HEK293 (cell line): ENCODE results near the gene PRMT2.

Experiments
- BCL11B ChIP-seq: fragments of 450-650 bp; formaldehyde crosslinking; IDR thresholded peaks from 2 replicates; pipeline ENCODE4 v1.5.1; 2016; ENCODE audit warnings: low read depth, missing biosample characterization, missing genetic modification characterization
- KLF8 ChIP-seq: fragments of 450-650 bp; formaldehyde crosslinking; IDR thresholded peaks from 2 replicates; pipeline ENCODE4 v1.5.1; 2016; ENCODE audit warnings: missing biosample characterization, missing genetic modification characterization
- MEIS1 ChIP-seq: sonication (generic); formaldehyde crosslinking; IDR thresholded peaks from 2 replicates; pipeline ENCODE4 v1.8.1; 2022; ENCODE audit warnings: missing genetic modification reagents, mild to moderate bottlenecking, borderline replicate concordance
- PRDM4 ChIP-seq: fragments of 450-650 bp; formaldehyde crosslinking; IDR thresholded peaks from 2 replicates; pipeline ENCODE4 v1.5.1; 2017; ENCODE audit warnings: missing biosample characterization, missing genetic modification characterization
- RBAK ChIP-seq: fragments of 450-650 bp; formaldehyde crosslinking; IDR thresholded peaks from 2 replicates; pipeline ENCODE4 v1.5.1; 2016; ENCODE audit warnings: missing biosample characterization, missing genetic modification characterization
- SCRT2 ChIP-seq: fragments of 450-650 bp; formaldehyde crosslinking; IDR thresholded peaks from 2 replicates; pipeline ENCODE4 v1.5.1; 2016; ENCODE audit warnings: missing biosample characterization, missing genetic modification characterization
- SP2 ChIP-seq: fragments of 450-650 bp; formaldehyde crosslinking; IDR thresholded peaks from 2 replicates; pipeline ENCODE4 v1.5.1; 2016; ENCODE audit warnings: missing biosample characterization, missing genetic modification characterization
- ZBTB20 ChIP-seq: fragments of 450-650 bp; formaldehyde crosslinking; IDR thresholded peaks from 2 replicates; pipeline ENCODE4 v1.5.1; 2016; ENCODE audit warnings: missing biosample characterization, missing genetic modification characterization
- ZBTB49 ChIP-seq: fragments of 450-650 bp; formaldehyde crosslinking; IDR thresholded peaks from 2 replicates; pipeline ENCODE4 v1.5.1; 2016; ENCODE audit warnings: missing biosample characterization, missing genetic modification characterization, low read depth
- ZBTB6 ChIP-seq: fragments of 450-650 bp; formaldehyde crosslinking; IDR thresholded peaks from 2 replicates; pipeline ENCODE4 v1.5.1; 2017; ENCODE audit warnings: missing biosample characterization, missing genetic modification characterization
- ZFHX2 ChIP-seq: fragments of 450-650 bp; formaldehyde crosslinking; conservative IDR thresholded peaks from 2 replicates; pipeline ENCODE4 v1.5.1; 2016; ENCODE audit warnings: missing biosample characterization, missing genetic modification characterization
- ZFP3 ChIP-seq: fragments of 450-650 bp; formaldehyde crosslinking; IDR thresholded peaks from 2 replicates; pipeline ENCODE4 v1.5.1; 2016; ENCODE audit warnings: low read depth, missing biosample characterization, missing genetic modification characterization
- ZNF121 ChIP-seq: fragments of 450-650 bp; formaldehyde crosslinking; IDR thresholded peaks from 2 replicates; pipeline ENCODE4 v1.5.1; 2016; ENCODE audit warnings: missing biosample characterization, missing genetic modification characterization
- ZNF157 ChIP-seq: fragments of 450-650 bp; formaldehyde crosslinking; IDR thresholded peaks from 2 replicates; pipeline ENCODE4 v1.5.1; 2016; ENCODE audit warnings: missing biosample characterization, missing genetic modification characterization
- ZNF2 ChIP-seq: fragments of 450-650 bp; formaldehyde crosslinking; IDR thresholded peaks from 2 replicates; pipeline ENCODE4 v1.5.1; 2016; ENCODE audit warnings: missing biosample characterization, missing genetic modification characterization
- ZNF223 ChIP-seq: fragments of 450-650 bp; formaldehyde crosslinking; IDR thresholded peaks from 2 replicates; pipeline ENCODE4 v1.5.1; 2016; ENCODE audit warnings: missing biosample characterization, missing genetic modification characterization
- ZNF239 ChIP-seq: fragments of 450-650 bp; formaldehyde crosslinking; IDR thresholded peaks from 2 replicates; pipeline ENCODE4 v1.5.1; 2016; ENCODE audit warnings: missing biosample characterization, missing genetic modification characterization
- ZNF24 ChIP-seq: fragments of 450-650 bp; formaldehyde crosslinking; IDR thresholded peaks from 2 replicates; pipeline ENCODE4 v1.5.1; 2016; ENCODE audit warnings: missing biosample characterization, missing genetic modification characterization
- ZNF280D ChIP-seq: fragments of 450-650 bp; formaldehyde crosslinking; IDR thresholded peaks from 2 replicates; pipeline ENCODE4 v1.5.1; 2016; ENCODE audit warnings: missing biosample characterization, missing genetic modification characterization
- ZNF324 ChIP-seq: fragments of 450-650 bp; formaldehyde crosslinking; IDR thresholded peaks from 2 replicates; pipeline ENCODE4 v1.5.1; 2016; ENCODE audit warnings: missing biosample characterization, missing genetic modification characterization
- ZNF366 ChIP-seq: fragments of 450-650 bp; formaldehyde crosslinking; conservative IDR thresholded peaks from 2 replicates; pipeline ENCODE4 v1.5.1; 2016; ENCODE audit warnings: missing biosample characterization, missing genetic modification characterization
- ZNF37A ChIP-seq: fragments of 450-650 bp; IDR thresholded peaks from 2 replicates; pipeline ENCODE4 v1.5.1; 2018; ENCODE audit warnings: missing biosample characterization, missing genetic modification characterization
- ZNF48 ChIP-seq: fragments of 450-650 bp; formaldehyde crosslinking; IDR thresholded peaks from 2 replicates; pipeline ENCODE4 v1.5.1; 2016; ENCODE audit warnings: missing biosample characterization, missing genetic modification characterization
- ZNF513 ChIP-seq: fragments of 450-650 bp; IDR thresholded peaks from 2 replicates; pipeline ENCODE4 v1.5.1; 2018; ENCODE audit warnings: missing biosample characterization, missing genetic modification characterization
- ZNF521 ChIP-seq: fragments of 450-650 bp; formaldehyde crosslinking; IDR thresholded peaks from 2 replicates; pipeline ENCODE4 v1.5.1; 2017; ENCODE audit warnings: missing biosample characterization, mild to moderate bottlenecking, missing genetic modification characterization
- ZNF548 ChIP-seq: fragments of 450-650 bp; formaldehyde crosslinking; IDR thresholded peaks from 2 replicates; pipeline ENCODE4 v1.5.1; 2016; ENCODE audit warnings: missing biosample characterization, missing genetic modification characterization
- ZNF585B ChIP-seq: fragments of 450-650 bp; formaldehyde crosslinking; IDR thresholded peaks from 2 replicates; pipeline ENCODE4 v1.5.1; 2016; ENCODE audit warnings: missing biosample characterization, missing genetic modification characterization
- ZNF660 ChIP-seq: fragments of 450-650 bp; IDR thresholded peaks from 2 replicates; pipeline ENCODE4 v1.5.1; 2018; ENCODE audit warnings: missing biosample characterization, mild to moderate bottlenecking, missing genetic modification characterization
- ZNF670 ChIP-seq: fragments of 450-650 bp; formaldehyde crosslinking; IDR thresholded peaks from 2 replicates; pipeline ENCODE4 v1.5.1; 2016; ENCODE audit warnings: missing biosample characterization, missing genetic modification characterization, low read depth
- ZSCAN18 ChIP-seq: fragments of 450-650 bp; formaldehyde crosslinking; IDR thresholded peaks from 2 replicates; pipeline ENCODE4 v1.5.1; 2016; ENCODE audit warnings: missing biosample characterization, missing genetic modification characterization

PRMT2 gene

GRCh38 chr21:46634966-46635323 is 529 bp upstream of the PRMT2 start (continued):
- no peak for TF ChIP-seq BCL11B (tag by site-specific recombination)
- no peak for TF ChIP-seq ZFP3 (tag by site-specific recombination)
- no peak for TF ChIP-seq ZNF548 (tag by site-specific recombination)
- TF ChIP-seq ZNF366 (tag by site-specific recombination) = peak; percentile 16
- no peak for TF ChIP-seq ZBTB49
- no peak for TF ChIP-seq ZNF223 (tag by site-specific recombination)
- no peak for TF ChIP-seq ZBTB6 (tag by site-specific recombination)
- no peak for TF ChIP-seq ZNF521
- TF ChIP-seq ZFHX2 (tag by site-specific recombination) = no peak
- no peak for TF ChIP-seq ZBTB20
- TF ChIP-seq KLF8 (tag by site-specific recombination) = no peak
- TF ChIP-seq ZNF24 (tag by site-specific recombination) = 0 out of 2 replicates have a peak, but pooled peaks have one; percentile 66
- no peak for TF ChIP-seq ZNF48 (tag by site-specific recombination)
- no peak for TF ChIP-seq ZNF37A (tag by site-specific recombination)
- no peak for TF ChIP-seq SP2 (tag by site-specific recombination)
- no peak; the same call in 1 of the 2 replicates for TF ChIP-seq ZNF660 (tag by site-specific recombination)
- TF ChIP-seq ZNF513 = no peak
- no peak for TF ChIP-seq MEIS1 (CRISPR knock-in tag)
- no peak for TF ChIP-seq ZNF2 (tag by site-specific recombination)
- TF ChIP-seq ZNF121 (tag by site-specific recombination) = no peak
- no peak for TF ChIP-seq ZSCAN18 (tag by site-specific recombination)
- peak; percentile 33; the same call in 1 of the 2 replicates for TF ChIP-seq ZNF324 (tag by site-specific recombination)
- TF ChIP-seq RBAK (tag by site-specific recombination) = no peak
- 0 out of 2 replicates have a peak, but pooled peaks have one; percentile 23 for TF ChIP-seq PRDM4
- TF ChIP-seq ZNF239 (tag by site-specific recombination) = no peak
- TF ChIP-seq ZNF585B (tag by site-specific recombination) = no peak
- TF ChIP-seq ZNF670 = no peak
- no peak for TF ChIP-seq SCRT2
- no peak for TF ChIP-seq ZNF280D
- no peak for TF ChIP-seq ZNF157 (tag by site-specific recombination)
